ENCODE data around the gene ANKRD11. TPM values are rescaled to one million over a fixed set of nuclear protein-coding genes. Genes with fewer than 3 reads are reported as not detected.

ANKRD11 gene
- polyA plus RNA-seq, 3 donors = 3.2 to 62.4 (median 5.4) TPM

- H3K9ac ChIP-seq (ENCODE audit: insufficient read depth, low read length, poor library complexity, severe bottlenecking) = no peak overlapping the region
- no peaks in the 10 kb centered on the region for H3K9me3 Mint-ChIP-seq
- 88% methylated on average over 4 of the region's 8 CpGs for WGBS (ENCODE audit: insufficient coverage)
- intact Hi-C loops (cut with micrococcal nuclease) = no loop called here
- peaks cover 21 to 32% of the 10 kb centered on the region in 2 donors for H3K4me1 ChIP-seq (ENCODE audit: control insufficient read depth in 1 of 2, insufficient read depth in 2 of 2, low read length in 2 of 2)
- H3K4me1 Mint-ChIP-seq = peaks cover 34% of the 10 kb centered on the region
- H3K36me3 ChIP-seq (replicated peaks in 1 of 2; ENCODE audit: control insufficient read depth in 1 of 2, insufficient read depth in 2 of 2, low read length in 2 of 2) = peaks cover 31 to 67% of the 10 kb centered on the region in 2 donors
- peaks cover 99% of the 10 kb centered on the region for H3K79me2 ChIP-seq (ENCODE audit: insufficient read depth, low read length)
- H3K27ac Mint-ChIP-seq = peak overlapping the region in 6 of 7 donors; percentile 36 to 77 (median 57)
- H3K9me3 ChIP-seq (replicated peaks in 1 of 2; ENCODE audit: control insufficient read depth in 1 of 2, insufficient read depth in 1 of 2, low read length in 2 of 2) = no peaks in the 10 kb centered on the region
- peak overlapping the region in 1 of 2 donors; percentile 75 for H3K27ac ChIP-seq (ENCODE audit: low read depth in 1 of 2, low read length in 2 of 2)
- no peak for TF ChIP-seq CTCF (IDR thresholded peaks at IDR 0.05)
- H4K20me1 ChIP-seq (ENCODE audit: insufficient read depth, low read length) = peaks cover 100% of the 10 kb centered on the region
- no peak overlapping the region for H2AFZ ChIP-seq (ENCODE audit: insufficient read depth, low read depth, low read length, poor library complexity, severe bottlenecking)
- no peak for DNase-seq
- H3K4me3 ChIP-seq (replicated peaks in 1 of 3; ENCODE audit: low read depth in 2 of 3, low read length in 3 of 3) = no peak overlapping the region
- peaks cover 58 to 81% of the 10 kb centered on the region in 2 donors for H3K36me3 Mint-ChIP-seq
- no peaks in the 10 kb centered on the region for H3K27me3 ChIP-seq (ENCODE audit: control insufficient read depth in 2 of 2, insufficient read depth in 2 of 2, low read length in 2 of 2)
- no peak overlapping the region for H3K4me2 ChIP-seq (replicated peaks; ENCODE audit: extremely low read depth, low read length, poor library complexity, severe bottlenecking)
- no peak overlapping the region for H3K4me3 Mint-ChIP-seq
- peaks cover 0 to 3% (median 3%) of the 10 kb centered on the region in 3 donors for H3K27me3 Mint-ChIP-seq (ENCODE audit: low read depth in 3 of 3)
Observed at GRCh38 chr16:89314854-89315253, 175.5 kb downstream of the ANKRD11 start.

- Mint-ChIP-seq H3K27ac (peak overlapping the region in 6 of 7 donors; percentile 36 to 77 (median 58)), H3K27me3 (ENCODE audit: low read depth in 3 of 3) (peaks cover 0 to 3% (median 3%) of the 10 kb centered on the region in 3 donors), H3K9me3 (no peaks in the 10 kb centered on the region), H3K4me3 (no peak overlapping the region), H3K4me1 (peaks cover 34% of the 10 kb centered on the region), H3K36me3 (peaks cover 56 to 84% of the 10 kb centered on the region in 2 donors)
- H3K4me3 ChIP-seq (replicated peaks in 1 of 3; ENCODE audit: low read depth in 2 of 3, low read length in 3 of 3) = no peak overlapping the region
- peaks cover 100% of the 10 kb centered on the region for H4K20me1 ChIP-seq (ENCODE audit: insufficient read depth, low read length)
- TF ChIP-seq CTCF (IDR thresholded peaks at IDR 0.05) = no peak
- H3K4me2 ChIP-seq (replicated peaks; ENCODE audit: extremely low read depth, low read length, poor library complexity, severe bottlenecking) = no peak overlapping the region
- H2AFZ ChIP-seq (ENCODE audit: insufficient read depth, low read depth, low read length, poor library complexity, severe bottlenecking) = no peak overlapping the region
- H3K9me3 ChIP-seq (replicated peaks in 1 of 2; ENCODE audit: control insufficient read depth in 1 of 2, insufficient read depth in 1 of 2, low read length in 2 of 2) = no peaks in the 10 kb centered on the region
- no peak for DNase-seq
- intact Hi-C loops (cut with micrococcal nuclease) = no loop called here
- H3K36me3 ChIP-seq (replicated peaks in 1 of 2; ENCODE audit: control insufficient read depth in 1 of 2, insufficient read depth in 2 of 2, low read length in 2 of 2) = peaks cover 33 to 72% of the 10 kb centered on the region in 2 donors
- H3K4me1 ChIP-seq (ENCODE audit: control insufficient read depth in 1 of 2, insufficient read depth in 2 of 2, low read length in 2 of 2) = peaks cover 20 to 32% of the 10 kb centered on the region in 2 donors
- H3K27me3 ChIP-seq (ENCODE audit: control insufficient read depth in 2 of 2, insufficient read depth in 2 of 2, low read length in 2 of 2) = no peaks in the 10 kb centered on the region
- no peak overlapping the region for H3K9ac ChIP-seq (ENCODE audit: insufficient read depth, low read length, poor library complexity, severe bottlenecking)
- peaks cover 99% of the 10 kb centered on the region for H3K79me2 ChIP-seq (ENCODE audit: insufficient read depth, low read length)
- H3K27ac ChIP-seq (ENCODE audit: low read depth in 1 of 2, low read length in 2 of 2) = peak overlapping the region in 1 of 2 donors; percentile 75
- 95% methylated on average over 14 of the region's 14 CpGs for WGBS (ENCODE audit: insufficient coverage)
Observed at GRCh38 chr16:89314357-89314756, 176.0 kb downstream of the ANKRD11 start.

All from CD14-positive monocyte (primary cell).